HG03342 (cell line): ENCODE measurements around the gene NRN1L.

Experiments
- ATAC-seq: cut with Tn5 transposase; IDR thresholded peaks from one replicate; pipeline ENCODE4 v1.9.1; 2021; ENCODE audit warnings: mild to moderate bottlenecking, moderate library complexity; ENCODE audit not compliant: unreplicated experiment

Gene NRN1L

GRCh38 chr16:67915831-67916723 is 31.4 kb downstream of the NRN1L start:
- no peak for ATAC-seq

- no peak for ATAC-seq
Observed at GRCh38 chr16:67917140-67917851, 32.6 kb downstream of the NRN1L start.

GRCh38 chr16:67917852-67918236 is 33.2 kb downstream of the NRN1L start:
- no peak for ATAC-seq

GRCh38 chr16:67919622-67920221 is 35.0 kb downstream of the NRN1L start:
- ATAC-seq = no peak

- ATAC-seq = no peak
Observed at GRCh38 chr16:67922221-67922620, 37.5 kb downstream of the NRN1L start.

- no peak for ATAC-seq
Observed at GRCh38 chr16:67922740-67923139, 38.1 kb downstream of the NRN1L start.

- no peak for ATAC-seq
Observed at GRCh38 chr16:67923414-67924116, 38.9 kb downstream of the NRN1L start.

- no peak for ATAC-seq
Observed at GRCh38 chr16:67924140-67924906, 39.6 kb downstream of the NRN1L start.

GRCh38 chr16:67926181-67926750 is 41.6 kb downstream of the NRN1L start:
- ATAC-seq = no peak

GRCh38 chr16:67927131-67927941 is 42.7 kb downstream of the NRN1L start:
- ATAC-seq = no peak

GRCh38 chr16:67928147-67928546 is 43.5 kb downstream of the NRN1L start:
- no peak for ATAC-seq

GRCh38 chr16:67928561-67929364 is 44.1 kb downstream of the NRN1L start:
- ATAC-seq = peak; percentile 58

- ATAC-seq = no peak
Observed at GRCh38 chr16:67930191-67930590, 45.5 kb downstream of the NRN1L start.

GRCh38 chr16:67930678-67931211 is 46.1 kb downstream of the NRN1L start:
- ATAC-seq = no peak

GRCh38 chr16:67931712-67932461 is 47.2 kb downstream of the NRN1L start, which contains the start of gene CTRL:
Gene CTRL, minus strand, starts transcription at chr16:67931862. Its CDS starts 10 bp downstream, at chr16:67931852.
- no peak for ATAC-seq

- ATAC-seq = no peak
Observed at GRCh38 chr16:67932462-67932840, 47.8 kb downstream of the NRN1L start.

- ATAC-seq = no peak
Observed at GRCh38 chr16:67933805-67934204, 49.1 kb downstream of the NRN1L start.
